K562 (cell line): ENCODE results near the gene BARX2.

Experiments
- CTBP1 ChIP-seq: fragments of 450-650 bp; IDR thresholded peaks from 2 replicates; pipeline ENCODE4 v1.6.1; 2016; ENCODE audit warnings: borderline replicate concordance
- GABPB2 ChIP-seq: fragments of 250-450 bp; sonication (Bioruptor Pico); conservative IDR thresholded peaks from 2 replicates; pipeline ENCODE4 v1.5.1; 2021; ENCODE audit warnings: mild to moderate bottlenecking
- HDAC2 ChIP-seq: fragments of 450-650 bp; IDR thresholded peaks from 2 replicates; pipeline ENCODE4 v1.6.1; 2016; ENCODE audit warnings: mild to moderate bottlenecking
- PURB ChIP-seq: sonication (generic); formaldehyde crosslinking; IDR thresholded peaks from 2 replicates; pipeline ENCODE4 v1.9.0; 2021; ENCODE audit warnings: low read depth, mild to moderate bottlenecking, missing genetic modification reagents
- ZNF274 ChIP-seq: IDR thresholded peaks from 2 replicates; pipeline ENCODE4 v1.6.1; 2011; ENCODE audit warnings: low read depth, mild to moderate bottlenecking, low read length, moderate library complexity, borderline replicate concordance

DNA sequence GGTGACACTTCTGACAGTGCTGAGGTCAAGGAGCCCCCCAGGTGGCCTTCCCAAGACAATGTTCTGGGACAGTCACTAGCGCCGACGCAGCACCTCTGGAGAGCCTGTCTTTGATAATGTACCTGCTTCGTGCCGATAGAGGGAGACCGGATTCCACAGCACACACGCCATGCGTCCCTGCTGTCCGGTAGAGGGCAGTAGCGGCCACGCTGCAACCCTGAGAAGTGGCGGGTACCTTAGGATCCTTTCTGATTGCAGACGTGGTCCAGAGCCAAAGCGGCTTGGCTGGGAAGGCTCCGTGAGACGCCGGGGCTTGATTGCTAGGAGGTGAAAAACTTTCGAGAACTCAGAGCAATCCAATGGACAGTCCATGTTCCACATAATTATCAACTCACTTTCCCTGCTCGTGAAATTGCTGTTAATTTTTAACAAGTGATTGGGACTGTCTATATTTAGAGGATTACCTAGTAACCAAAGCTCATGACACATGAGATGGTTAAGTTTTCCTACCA, 11.4 kb upstream of the BARX2 start:
- TF ChIP-seq GABPB2 (CRISPR knock-in tag) (no peak), HDAC2 (no peak), CTBP1 (no peak), ZNF274 (no peak), PURB (CRISPR knock-in tag) (no peak)
